Right atrium auricular region (tissue), 2 donors: ENCODE results near the gene PRRG2. TPM values are rescaled to one million over a fixed set of nuclear protein-coding genes. Genes with fewer than 3 reads are reported as not detected.
A peak's percentile ranks its signal among the peaks of the same experiment; 100 is the strongest.

ENCODE experiments used
- DNase-seq: peaks from one replicate; pipeline ENCODE4 v3.0.0-alpha.2; 2019; ENCODE audit warnings: low spot score
- H3K27ac ChIP-seq, 2 donors: fragments of 200-600 bp; sonication (generic); 1 replicate in 1 of 2; 2 replicates in 1 of 2; pipeline ENCODE4 v1.5.1; 2016 to 2019
- H3K27me3 ChIP-seq, 2 donors: fragments of 200-600 bp; sonication (generic); one replicate each; pipeline versions ENCODE4 v1.5.1 to v1.6.0; 2017 to 2019
- H3K36me3 ChIP-seq: fragments of 200-600 bp; sonication (generic); one replicate; pipeline ENCODE4 v1.5.1; 2016
- H3K4me1 ChIP-seq, 2 donors: fragments of 200-600 bp; sonication (generic); one replicate each; pipeline versions ENCODE4 v1.5.1 to v1.6.0; 2017 to 2019
- H3K4me3 ChIP-seq, 2 donors: fragments of 200-600 bp; sonication (generic); 1 replicate in 1 of 2; 2 replicates in 1 of 2; pipeline ENCODE4 v1.5.1; 2017 to 2019; ENCODE audit warnings: mild to moderate bottlenecking in 1 of 2, moderate library complexity in 1 of 2
- H3K9me3 ChIP-seq, 2 donors: fragments of 200-600 bp; sonication (generic); one replicate each; pipeline ENCODE4 v1.5.1; 2019
- total RNA-seq, 2 donors: library from RNA; depleted of rRNA; stranded (reverse); fragments of >200 nt; gene quantifications; one replicate each; pipeline ENCODE4 v1.1.0, GENCODE V29; 2016
- TF ChIP-seq, protein P1 (sequence below), 2 donors: fragments of 200-600 bp; sonication (generic); IDR thresholded peaks; one replicate each; pipeline ENCODE4 v1.5.1; 2019; ENCODE audit warnings: antibody characterized with exemption in 2 of 2

The PRRG2 gene
- total RNA-seq, 2 donors from 2014 or later, result 0.63 to 2.3 TPM

DNA sequence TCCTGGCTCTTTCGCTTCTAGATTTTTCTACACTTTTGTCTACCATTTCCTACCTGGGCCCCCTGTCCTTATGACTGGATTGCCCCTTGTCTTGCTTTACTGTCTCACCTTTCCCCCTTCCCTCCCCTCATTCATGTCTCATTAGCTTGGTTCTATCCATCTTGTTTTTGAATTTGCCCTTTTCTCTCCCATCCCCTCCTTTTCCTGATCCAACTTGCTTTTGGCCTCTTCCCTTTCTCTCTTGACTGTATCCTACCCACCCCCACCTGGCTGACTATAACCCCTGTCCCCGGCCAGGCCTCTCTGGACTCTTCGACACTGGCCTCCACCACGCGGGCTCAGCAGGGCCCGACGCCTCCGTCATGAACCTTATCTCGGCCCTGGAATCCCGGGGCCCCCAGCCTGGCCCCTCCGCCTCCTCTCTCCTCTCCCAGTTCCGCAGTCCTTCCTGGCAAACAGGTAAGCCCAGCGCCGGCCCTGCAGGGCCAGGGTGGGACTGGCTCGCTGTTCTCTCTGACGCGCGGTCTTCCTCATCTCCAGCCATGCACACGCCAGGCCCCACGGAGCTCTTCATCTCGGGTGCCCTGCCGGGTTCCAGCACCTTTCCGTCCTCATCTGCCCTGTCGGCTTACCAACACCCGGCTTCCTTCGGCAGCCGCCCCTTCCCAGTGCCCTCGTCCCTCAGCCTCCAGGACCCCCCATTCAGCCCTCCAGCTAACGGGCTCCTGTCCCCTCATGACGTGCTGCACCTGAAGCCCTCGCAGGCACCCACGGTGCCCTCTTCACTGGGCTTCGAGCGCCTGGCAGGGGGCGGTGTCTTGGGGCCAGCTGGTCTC lies 13.3 kb downstream of the PRRG2 start:
- Histone ChIP-seq H3K4me1 (peaks cover 0 to 33% of the 10 kb centered on the region in 2 donors), H3K9me3 (no peaks in the 10 kb centered on the region), H3K27ac (peak overlapping the region; percentile 58 to 95), H3K4me3 (no peak overlapping the region), H3K36me3 (peaks cover 56% of the 10 kb centered on the region), H3K27me3 (no peaks in the 10 kb centered on the region)
- DNase-seq, result no peak
- TF ChIP-seq, protein P1, sequence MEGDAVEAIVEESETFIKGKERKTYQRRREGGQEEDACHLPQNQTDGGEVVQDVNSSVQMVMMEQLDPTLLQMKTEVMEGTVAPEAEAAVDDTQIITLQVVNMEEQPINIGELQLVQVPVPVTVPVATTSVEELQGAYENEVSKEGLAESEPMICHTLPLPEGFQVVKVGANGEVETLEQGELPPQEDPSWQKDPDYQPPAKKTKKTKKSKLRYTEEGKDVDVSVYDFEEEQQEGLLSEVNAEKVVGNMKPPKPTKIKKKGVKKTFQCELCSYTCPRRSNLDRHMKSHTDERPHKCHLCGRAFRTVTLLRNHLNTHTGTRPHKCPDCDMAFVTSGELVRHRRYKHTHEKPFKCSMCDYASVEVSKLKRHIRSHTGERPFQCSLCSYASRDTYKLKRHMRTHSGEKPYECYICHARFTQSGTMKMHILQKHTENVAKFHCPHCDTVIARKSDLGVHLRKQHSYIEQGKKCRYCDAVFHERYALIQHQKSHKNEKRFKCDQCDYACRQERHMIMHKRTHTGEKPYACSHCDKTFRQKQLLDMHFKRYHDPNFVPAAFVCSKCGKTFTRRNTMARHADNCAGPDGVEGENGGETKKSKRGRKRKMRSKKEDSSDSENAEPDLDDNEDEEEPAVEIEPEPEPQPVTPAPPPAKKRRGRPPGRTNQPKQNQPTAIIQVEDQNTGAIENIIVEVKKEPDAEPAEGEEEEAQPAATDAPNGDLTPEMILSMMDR (IDR thresholded peaks at IDR 0.05), result no peak

DNA sequence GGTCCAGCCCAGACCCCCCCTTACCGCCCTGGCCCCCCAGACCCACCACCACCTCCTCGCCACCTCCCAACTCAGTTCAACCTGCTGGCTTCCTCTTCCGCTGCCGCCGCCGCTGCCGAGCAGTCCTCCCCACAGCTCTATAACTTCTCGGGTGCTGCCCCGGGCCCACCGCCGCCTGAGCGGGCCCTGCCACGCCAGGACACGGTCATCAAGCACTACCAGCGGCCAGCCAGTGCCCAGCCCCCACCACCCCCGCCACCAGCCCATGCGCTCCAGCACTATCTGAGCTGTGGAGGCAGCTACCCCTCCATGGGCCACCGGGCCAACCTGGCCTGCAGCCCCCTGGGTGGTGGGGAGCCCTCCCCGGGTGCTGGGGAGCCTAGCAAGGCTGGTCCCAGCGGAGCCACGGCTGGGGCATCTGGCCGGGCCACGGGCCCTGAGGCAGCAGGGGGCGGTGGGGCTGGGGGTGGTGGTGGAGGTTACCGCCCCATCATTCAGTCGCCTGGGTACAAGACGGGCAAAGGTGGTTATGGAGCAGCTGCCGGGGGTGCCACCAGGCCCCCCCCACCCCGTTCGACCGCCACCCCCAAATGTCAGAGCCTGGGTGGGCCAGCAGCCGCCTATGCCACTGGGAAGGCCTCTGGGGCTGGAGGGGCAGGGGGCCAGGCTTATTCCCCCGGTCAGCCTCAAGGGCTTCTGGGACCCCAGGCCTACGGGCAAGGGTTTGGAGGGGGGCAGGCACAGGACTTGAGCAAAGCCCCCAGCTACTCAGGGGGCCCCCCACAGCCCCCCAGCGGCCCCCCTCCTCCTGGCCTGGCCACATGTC lies 14.1 kb downstream of the PRRG2 start:
- Histone ChIP-seq H3K9me3 (no peaks in the 10 kb centered on the region), H3K27ac (no peak overlapping the region), H3K27me3 (no peaks in the 10 kb centered on the region), H3K4me1 (peaks cover 0 to 27% of the 10 kb centered on the region in 2 donors), H3K36me3 (peaks cover 64% of the 10 kb centered on the region), H3K4me3 (no peak overlapping the region)
- DNase-seq, result no peak
- TF ChIP-seq, protein P1 (IDR thresholded peaks at IDR 0.05), result no peak

DNA sequence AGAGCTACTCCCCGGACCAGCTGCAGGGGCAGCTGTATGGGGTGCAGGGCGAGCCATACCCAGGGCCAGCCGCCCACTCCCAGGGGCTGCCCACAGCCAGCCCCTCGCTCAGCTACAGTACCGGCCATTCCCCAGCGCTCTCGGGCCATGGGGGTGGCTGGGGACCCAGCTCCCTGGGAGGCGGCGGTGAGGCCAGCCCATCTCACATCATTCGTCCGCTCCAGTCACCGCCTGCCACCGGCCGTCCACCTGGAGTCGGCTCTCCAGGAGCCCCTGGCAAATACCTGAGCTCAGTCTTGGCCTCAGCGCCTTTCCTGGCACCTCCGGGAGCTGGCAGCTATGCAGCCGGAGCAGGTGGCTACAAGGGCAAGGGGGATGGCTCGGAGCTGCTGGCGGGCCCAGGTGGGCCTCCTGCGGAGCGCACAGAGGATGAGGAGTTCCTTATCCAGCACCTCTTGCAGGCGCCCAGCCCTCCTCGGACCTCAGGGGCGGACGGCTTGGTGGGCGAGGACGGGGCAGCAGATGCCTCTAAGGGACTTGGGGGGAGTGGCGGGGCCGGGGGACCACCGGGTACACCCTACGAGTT lies 14.8 kb downstream of the PRRG2 start:
- Histone ChIP-seq H3K27me3 (no peaks in the 10 kb centered on the region), H3K9me3 (no peaks in the 10 kb centered on the region), H3K4me1 (peaks cover 0 to 22% of the 10 kb centered on the region in 2 donors), H3K4me3 (no peak overlapping the region), H3K27ac (no peak overlapping the region), H3K36me3 (peaks cover 66% of the 10 kb centered on the region)
- DNase-seq, result no peak
- TF ChIP-seq, protein P1 (IDR thresholded peaks at IDR 0.05), result no peak

DNA sequence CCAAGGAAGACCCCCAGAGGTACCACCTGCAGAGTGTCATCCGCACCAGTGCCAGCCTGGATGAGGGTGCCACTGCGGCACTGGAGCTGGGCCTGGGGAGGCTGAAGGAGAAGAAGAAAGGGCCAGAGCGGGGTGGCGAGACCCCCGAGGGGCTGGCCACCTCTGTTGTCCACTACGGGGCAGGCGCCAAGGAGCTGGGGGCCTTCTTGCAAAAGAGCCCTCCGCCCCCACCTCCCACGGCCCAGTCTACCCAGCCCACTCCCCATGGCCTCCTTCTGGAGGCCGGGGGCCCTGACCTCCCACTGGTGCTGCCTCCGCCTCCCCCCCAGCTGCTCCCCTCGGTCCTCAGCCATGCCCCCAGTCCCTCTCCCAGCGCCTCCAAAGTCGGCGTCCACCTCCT lies 15.3 kb downstream of the PRRG2 start:
- Histone ChIP-seq H3K9me3 (no peaks in the 10 kb centered on the region), H3K4me1 (peaks cover 0 to 22% of the 10 kb centered on the region in 2 donors), H3K36me3 (peaks cover 70% of the 10 kb centered on the region), H3K27me3 (no peaks in the 10 kb centered on the region), H3K4me3 (no peak overlapping the region), H3K27ac (no peak overlapping the region)
- DNase-seq, result no peak
- TF ChIP-seq, protein P1 (IDR thresholded peaks at IDR 0.05), result no peak

DNA sequence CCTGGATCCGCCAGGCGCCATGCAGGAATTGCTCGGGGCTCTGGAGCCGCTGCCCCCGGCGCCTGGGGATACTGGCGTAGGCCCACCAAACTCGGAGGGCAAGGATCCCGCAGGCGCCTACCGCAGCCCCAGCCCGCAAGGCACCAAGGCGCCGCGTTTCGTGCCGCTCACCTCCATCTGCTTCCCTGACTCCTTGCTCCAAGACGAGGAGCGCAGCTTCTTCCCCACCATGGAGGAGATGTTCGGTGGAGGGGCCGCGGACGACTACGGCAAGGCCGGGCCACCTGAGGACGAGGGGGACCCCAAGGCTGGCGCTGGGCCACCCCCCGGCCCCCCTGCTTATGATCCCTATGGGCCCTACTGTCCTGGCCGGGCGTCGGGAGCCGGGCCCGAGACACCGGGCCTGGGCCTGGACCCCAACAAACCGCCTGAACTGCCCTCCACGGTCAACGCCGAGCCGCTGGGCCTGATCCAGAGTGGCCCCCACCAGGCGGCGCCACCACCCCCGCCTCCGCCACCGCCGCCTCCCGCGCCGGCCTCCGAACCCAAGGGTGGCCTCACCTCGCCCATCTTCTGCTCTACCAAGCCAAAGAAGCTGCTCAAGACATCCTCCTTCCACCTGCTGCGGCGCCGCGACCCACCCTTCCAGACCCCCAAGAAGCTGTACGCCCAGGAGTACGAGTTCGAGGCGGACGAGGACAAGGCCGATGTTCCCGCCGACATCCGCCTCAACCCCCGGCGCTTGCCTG lies 16.0 kb downstream of the PRRG2 start:
- TF ChIP-seq, protein P1 (IDR thresholded peaks at IDR 0.05), result no peak
- no peak for DNase-seq
- Histone ChIP-seq H3K27ac (no peak overlapping the region), H3K36me3 (peaks cover 77% of the 10 kb centered on the region), H3K9me3 (no peaks in the 10 kb centered on the region), H3K4me3 (no peak overlapping the region), H3K4me1 (peaks cover 0 to 19% of the 10 kb centered on the region in 2 donors), H3K27me3 (no peaks in the 10 kb centered on the region)
